HEK293T (cell line): ENCODE results near the gene RTCB.

Experiments
- CTCF ChIA-PET: fragments of 350-600 bp; formaldehyde crosslinking; extraction: SDS; loops from one replicate; lab custom pipeline; 2021; ENCODE audit warnings: antibody characterized with exemption, inconsistent platforms; lab: Yijun Ruan, JAX
- POLR2A ChIA-PET: fragments of 350-600 bp; formaldehyde crosslinking; extraction: SDS; loops from one replicate; lab custom pipeline; 2020; ENCODE audit warnings: antibody characterized with exemption, inconsistent platforms; lab: Yijun Ruan, JAX
- DNase-seq: peaks from one replicate; pipeline ENCODE4 v3.0.0; 2012; ENCODE audit warnings: mixed read lengths; ENCODE audit errors: extremely low spot score
- ARNT ChIP-seq: fragments of 450-650 bp; IDR thresholded peaks from 2 replicates; pipeline ENCODE4 v1.6.1; 2017; ENCODE audit warnings: mild to moderate bottlenecking
- BHLHE40 ChIP-seq: fragments of 450-650 bp; IDR thresholded peaks from 2 replicates; pipeline ENCODE4 v1.6.1; 2016; ENCODE audit warnings: mild to moderate bottlenecking, moderate library complexity, borderline replicate concordance
- CTBP1 ChIP-seq: fragments of 450-650 bp; IDR thresholded peaks from 2 replicates; pipeline ENCODE4 v1.6.1; 2016; ENCODE audit warnings: borderline replicate concordance
- ELF4 ChIP-seq: fragments of 450-650 bp; IDR thresholded peaks from 2 replicates; pipeline ENCODE4 v1.6.1; 2017; ENCODE audit warnings: antibody characterized with exemption
- FOXA1 ChIP-seq: fragments of 450-650 bp; IDR thresholded peaks from 2 replicates; pipeline ENCODE4 v1.6.1; 2016; ENCODE audit warnings: mild to moderate bottlenecking
- FOXK2 ChIP-seq: fragments of 450-650 bp; IDR thresholded peaks from 2 replicates; pipeline ENCODE4 v1.6.1; 2016; ENCODE audit warnings: mild to moderate bottlenecking
- FOXM1 ChIP-seq: fragments of 450-650 bp; IDR thresholded peaks from 2 replicates; pipeline ENCODE4 v1.6.1; 2017; ENCODE audit warnings: mild to moderate bottlenecking, borderline replicate concordance
- HDGF ChIP-seq: fragments of 450-650 bp; IDR thresholded peaks from 2 replicates; pipeline ENCODE4 v1.6.1; 2017; ENCODE audit warnings: antibody characterized with exemption, borderline replicate concordance
- L3MBTL2 ChIP-seq: fragments of 450-650 bp; conservative IDR thresholded peaks from 2 replicates; pipeline ENCODE4 v1.6.1; 2016; ENCODE audit warnings: mild to moderate bottlenecking
- LEF1 ChIP-seq: fragments of 450-650 bp; IDR thresholded peaks from 2 replicates; pipeline ENCODE4 v1.6.1; 2017; ENCODE audit warnings: mild to moderate bottlenecking, borderline replicate concordance
- NFRKB ChIP-seq: fragments of 450-650 bp; IDR thresholded peaks from 2 replicates; pipeline ENCODE4 v1.6.1; 2016; ENCODE audit warnings: mild to moderate bottlenecking, moderate library complexity
- SP1 ChIP-seq: fragments of 450-650 bp; IDR thresholded peaks from 2 replicates; pipeline ENCODE4 v1.6.1; 2017
- SUZ12 ChIP-seq: fragments of 450-650 bp; IDR thresholded peaks from 2 replicates; pipeline ENCODE4 v1.6.1; 2016; ENCODE audit warnings: mild to moderate bottlenecking
- TARDBP ChIP-seq: fragments of 450-650 bp; IDR thresholded peaks from 2 replicates; pipeline ENCODE4 v1.6.1; 2016
- ZNF384 ChIP-seq: fragments of 450-650 bp; IDR thresholded peaks from 2 replicates; pipeline ENCODE4 v1.6.1; 2016
- TF ChIP-seq, protein P1 (sequence below): fragments of 450-650 bp; IDR thresholded peaks from 2 replicates; pipeline ENCODE4 v1.6.1; 2016

RTCB gene

DNA sequence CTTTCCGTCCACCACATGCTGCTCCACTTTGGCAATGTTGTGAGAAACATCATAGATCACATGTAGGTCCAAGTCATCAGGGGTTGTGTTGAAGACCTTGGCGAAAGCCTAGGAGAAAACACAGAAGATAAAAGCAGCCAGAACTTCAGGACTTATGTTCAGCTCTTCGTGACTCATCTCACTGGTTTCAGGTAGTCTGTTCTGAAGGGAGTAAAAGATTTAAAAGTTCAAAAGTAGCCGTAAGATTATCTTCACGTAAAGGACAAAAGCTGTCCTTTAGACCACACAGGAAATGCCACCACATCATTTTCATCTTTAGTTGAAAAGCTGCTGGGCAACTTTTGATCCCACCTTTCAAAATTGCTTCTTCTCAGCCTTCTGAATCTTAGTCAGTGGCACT, 16.9 kb downstream of the RTCB start:
- POLR2A ChIA-PET, result no interaction called here

DNA sequence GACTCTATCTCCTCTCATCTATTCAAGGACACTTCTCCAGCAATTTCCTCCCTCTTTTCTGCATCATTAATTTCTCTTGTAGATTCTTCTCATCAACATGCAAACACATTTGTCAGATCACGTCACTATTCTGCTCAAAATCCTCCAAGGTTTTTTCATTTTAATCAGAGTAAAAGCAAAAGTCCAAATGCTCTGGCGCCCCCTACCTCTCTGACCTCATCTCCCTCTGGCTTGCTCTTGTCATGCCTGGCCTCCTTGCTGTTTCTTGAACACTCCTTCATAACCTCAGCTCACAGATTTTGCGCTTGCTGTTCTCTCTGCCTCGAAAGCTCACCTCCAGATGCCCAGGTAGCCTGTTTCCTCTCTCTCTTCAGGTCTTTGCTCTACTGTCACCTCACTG, 22.4 kb downstream of the RTCB start:
- no peak for DNase-seq

More for the DNA sequence above, 16.9 kb downstream of the RTCB start:
- DNase-seq, result no peak
- TF ChIP-seq TARDBP, result no peak
- TF ChIP-seq HDGF, result no peak
- TF ChIP-seq LEF1, result no peak
- no peak for TF ChIP-seq BHLHE40
- no peak for TF ChIP-seq SP1
- TF ChIP-seq ELF4, result no peak
- TF ChIP-seq ZNF384, result no peak
- no peak for TF ChIP-seq SUZ12
- TF ChIP-seq, protein P1, sequence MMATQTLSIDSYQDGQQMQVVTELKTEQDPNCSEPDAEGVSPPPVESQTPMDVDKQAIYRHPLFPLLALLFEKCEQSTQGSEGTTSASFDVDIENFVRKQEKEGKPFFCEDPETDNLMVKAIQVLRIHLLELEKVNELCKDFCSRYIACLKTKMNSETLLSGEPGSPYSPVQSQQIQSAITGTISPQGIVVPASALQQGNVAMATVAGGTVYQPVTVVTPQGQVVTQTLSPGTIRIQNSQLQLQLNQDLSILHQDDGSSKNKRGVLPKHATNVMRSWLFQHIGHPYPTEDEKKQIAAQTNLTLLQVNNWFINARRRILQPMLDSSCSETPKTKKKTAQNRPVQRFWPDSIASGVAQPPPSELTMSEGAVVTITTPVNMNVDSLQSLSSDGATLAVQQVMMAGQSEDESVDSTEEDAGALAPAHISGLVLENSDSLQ, result no peak
- TF ChIP-seq FOXM1, result no peak
- TF ChIP-seq L3MBTL2, result no peak
- TF ChIP-seq FOXA1, result no peak
- no peak for TF ChIP-seq NFRKB
- TF ChIP-seq CTBP1, result no peak
- TF ChIP-seq ARNT, result no peak
- TF ChIP-seq FOXK2, result no peak
- CTCF ChIA-PET, result no interaction called here

DNA sequence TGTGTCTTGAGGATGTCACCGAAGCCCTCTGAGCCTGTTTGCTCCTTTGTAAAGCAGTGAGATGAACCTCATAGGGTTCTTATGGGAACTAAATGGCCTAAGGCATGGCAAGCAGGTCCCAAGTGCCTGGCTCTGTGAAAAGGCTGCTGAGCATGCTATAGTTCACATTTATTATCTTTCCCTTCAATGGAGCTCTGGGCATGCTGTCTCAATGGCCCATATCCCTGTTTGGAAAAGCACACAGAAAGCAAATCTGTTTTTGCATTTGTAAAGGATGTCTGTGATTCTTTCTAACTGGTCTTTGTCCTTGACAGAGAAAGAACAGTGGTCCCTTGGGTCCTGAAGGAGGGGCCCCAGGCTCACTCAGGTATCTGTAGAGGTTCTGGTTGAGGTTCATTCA, 26.4 kb downstream of the RTCB start:
- ChIA-PET CTCF (no interaction called here), POLR2A (no interaction called here)

More for the DNA sequence above, 22.4 kb downstream of the RTCB start:
- ChIA-PET POLR2A (no interaction called here), CTCF (interaction anchor here (0.6 to 1.3 kb wide), 2 partner anchors 320 to 419 kb away, joined by 3 to 4 read pairs; no protein-coding TSS in a partner anchor)
- TF ChIP-seq ELF4 (no peak), NFRKB (no peak), BHLHE40 (no peak), FOXK2 (no peak), ARNT (no peak)
- TF ChIP-seq, protein P1, result no peak

DNA sequence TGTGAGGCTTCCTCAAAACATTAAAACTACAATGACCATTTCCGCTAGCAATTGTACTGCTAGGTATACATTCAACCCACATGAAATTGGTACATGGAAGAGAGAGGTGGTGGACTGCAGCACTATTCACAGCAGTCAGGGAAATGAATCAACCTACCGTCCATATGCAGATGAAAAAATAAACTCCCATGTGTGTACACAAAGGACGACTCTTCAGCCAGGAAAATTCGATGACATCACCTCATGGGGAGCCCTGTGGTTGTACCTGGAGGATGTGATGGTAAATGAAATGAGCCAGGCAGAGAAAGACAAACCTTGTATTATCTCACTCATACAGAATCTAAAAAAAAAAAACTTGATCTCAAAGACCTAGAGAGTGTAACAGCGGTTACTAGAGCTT, 31.1 kb downstream of the RTCB start:
- ChIA-PET CTCF (no interaction called here), POLR2A (no interaction called here)
- TF ChIP-seq HDGF (no peak), NFRKB (no peak), BHLHE40 (no peak), L3MBTL2 (no peak)
- TF ChIP-seq, protein P1, result no peak
- no peak for DNase-seq

More for the DNA sequence above, 26.4 kb downstream of the RTCB start:
- TF ChIP-seq, protein P1, result no peak
- TF ChIP-seq NFRKB (no peak), TARDBP (no peak), FOXM1 (no peak), LEF1 (no peak), SUZ12 (no peak), L3MBTL2 (no peak), ELF4 (no peak), FOXK2 (no peak), ARNT (no peak), CTBP1 (no peak), FOXA1 (no peak), HDGF (no peak), ZNF384 (no peak), BHLHE40 (no peak), SP1 (no peak)
- no peak for DNase-seq

DNA sequence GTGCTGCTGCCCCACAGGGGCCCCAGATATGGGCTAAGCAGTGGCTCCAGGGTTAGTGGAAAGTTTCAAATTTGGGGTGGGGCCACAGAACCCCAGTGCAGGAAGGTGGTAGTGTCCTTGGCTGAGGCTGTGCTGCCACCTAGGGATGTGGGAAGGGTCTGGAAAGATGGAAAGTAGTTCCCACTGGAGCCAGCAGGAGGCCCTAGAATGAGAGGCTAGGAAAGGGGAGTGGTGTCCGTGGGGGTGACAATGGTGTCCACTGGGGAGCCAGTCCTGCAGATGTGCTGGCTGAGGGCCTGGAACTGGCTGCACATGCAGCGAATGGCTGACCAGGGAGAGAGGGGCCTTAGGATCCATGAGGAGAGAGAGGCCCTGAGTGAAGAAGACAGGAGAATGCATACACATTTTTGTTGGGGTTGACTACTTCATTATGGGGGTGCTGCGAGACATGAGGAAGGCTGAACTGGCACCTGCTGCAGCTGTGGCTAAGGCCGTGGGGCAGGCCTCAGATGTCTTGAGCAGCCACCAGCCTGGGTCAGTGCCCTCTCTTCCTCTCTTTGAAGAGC, 33.3 kb downstream of the RTCB start:
- peak; percentile 78 for DNase-seq
- POLR2A ChIA-PET, result no interaction called here
- CTCF ChIA-PET, result interaction anchor here (0.6 to 1.1 kb wide), 5 partner anchors 10 to 369 kb away, joined by 3 to 5 read pairs (median 3); no protein-coding TSS in a partner anchor
- TF ChIP-seq CTBP1, result no peak
- TF ChIP-seq HDGF, result no peak
- TF ChIP-seq ARNT, result no peak
- TF ChIP-seq ZNF384, result no peak
- TF ChIP-seq FOXK2, result no peak
- no peak for TF ChIP-seq ELF4
- TF ChIP-seq BHLHE40, result no peak
- no peak for TF ChIP-seq NFRKB
- TF ChIP-seq TARDBP, result no peak
- TF ChIP-seq FOXM1, result no peak
- TF ChIP-seq SUZ12, result no peak
- TF ChIP-seq L3MBTL2, result no peak
- no peak for TF ChIP-seq FOXA1
- TF ChIP-seq LEF1, result no peak

DNA sequence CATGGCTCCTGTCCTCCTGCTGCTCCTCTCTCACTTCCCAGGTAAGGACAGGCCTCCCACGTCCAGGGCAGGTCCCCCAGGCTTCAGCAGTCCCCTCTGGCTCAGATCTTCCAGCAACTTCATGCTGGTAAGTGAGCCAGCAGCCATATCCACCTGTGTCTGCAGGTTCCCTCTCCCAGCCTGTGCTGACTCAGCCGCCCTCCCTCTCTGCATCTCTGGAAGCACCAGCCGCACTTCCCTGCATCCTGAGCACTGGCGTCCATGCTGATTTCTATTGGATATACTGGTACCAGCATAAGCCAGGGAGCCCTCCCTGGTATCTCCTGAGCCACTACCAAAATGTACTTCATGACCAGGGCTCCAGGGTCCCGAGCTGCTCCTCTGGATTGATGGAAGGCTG, 35.4 kb downstream of the RTCB start:
- POLR2A ChIA-PET, result no interaction called here
- no peak for TF ChIP-seq ZNF384
- no peak for TF ChIP-seq ARNT
- no peak for TF ChIP-seq NFRKB
- TF ChIP-seq LEF1, result no peak
- TF ChIP-seq TARDBP, result no peak
- TF ChIP-seq, protein P1, result no peak
- TF ChIP-seq FOXA1, result no peak
- TF ChIP-seq SP1, result no peak
- TF ChIP-seq BHLHE40, result no peak
- TF ChIP-seq L3MBTL2, result no peak
- no peak for TF ChIP-seq FOXM1
- TF ChIP-seq ELF4, result no peak
- TF ChIP-seq SUZ12, result no peak
- no peak for TF ChIP-seq HDGF
- no peak for DNase-seq
- CTCF ChIA-PET, result no interaction called here
